ENCODE results near the gene ATP5MC2. TPM values are rescaled to one million over a fixed set of nuclear protein-coding genes. Genes with fewer than 3 reads are reported as not detected.

ATP5MC2 gene
- total RNA-seq, 1 experiment from 2014 or later, result 304 TPM

DNA sequence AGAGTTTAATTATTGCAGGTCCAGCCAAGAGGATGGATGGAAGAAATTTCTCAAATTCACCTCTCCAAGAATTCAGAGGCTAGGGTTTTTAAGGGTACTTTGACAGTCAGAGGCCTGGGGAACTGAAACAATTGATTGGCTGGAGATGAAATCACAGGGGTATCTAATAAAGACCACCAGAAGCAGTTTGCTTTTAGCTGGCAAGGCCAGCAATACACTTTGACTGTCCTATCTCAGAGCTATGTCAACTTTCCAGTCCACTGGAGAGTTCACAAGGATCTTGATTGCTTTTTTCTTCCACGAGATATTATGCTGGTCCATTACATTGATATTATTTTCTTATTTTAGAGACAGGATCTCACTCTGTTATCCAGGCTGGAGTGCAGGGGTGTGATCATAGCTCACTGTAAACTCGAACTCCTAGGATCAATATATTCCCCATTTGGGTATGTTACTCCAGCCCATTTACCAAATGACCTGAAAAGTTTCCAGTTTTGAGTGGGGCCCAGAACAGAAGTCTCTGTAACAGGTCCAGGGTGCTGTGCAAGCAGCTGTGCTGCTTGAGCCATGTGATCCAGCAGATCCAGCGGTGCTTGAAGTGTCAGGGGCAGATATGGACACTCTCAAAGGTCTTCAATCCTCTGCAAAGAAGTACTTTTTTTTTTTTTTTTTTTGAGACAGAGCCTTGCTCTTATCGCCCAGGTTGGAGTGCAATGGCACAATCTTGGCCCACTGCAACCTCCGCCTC is 32.5 kb downstream of the ATP5MC2 start (continued):
- TF ChIP-seq SRF (IDR thresholded peaks at IDR 0.05; ENCODE audit: low read depth), result no peak
- no peak for TF ChIP-seq TCF7L2 (IDR thresholded peaks at IDR 0.05; ENCODE audit: borderline replicate concordance, extremely low read depth, insufficient read depth, insufficient read length)
- TF ChIP-seq, protein P1, sequence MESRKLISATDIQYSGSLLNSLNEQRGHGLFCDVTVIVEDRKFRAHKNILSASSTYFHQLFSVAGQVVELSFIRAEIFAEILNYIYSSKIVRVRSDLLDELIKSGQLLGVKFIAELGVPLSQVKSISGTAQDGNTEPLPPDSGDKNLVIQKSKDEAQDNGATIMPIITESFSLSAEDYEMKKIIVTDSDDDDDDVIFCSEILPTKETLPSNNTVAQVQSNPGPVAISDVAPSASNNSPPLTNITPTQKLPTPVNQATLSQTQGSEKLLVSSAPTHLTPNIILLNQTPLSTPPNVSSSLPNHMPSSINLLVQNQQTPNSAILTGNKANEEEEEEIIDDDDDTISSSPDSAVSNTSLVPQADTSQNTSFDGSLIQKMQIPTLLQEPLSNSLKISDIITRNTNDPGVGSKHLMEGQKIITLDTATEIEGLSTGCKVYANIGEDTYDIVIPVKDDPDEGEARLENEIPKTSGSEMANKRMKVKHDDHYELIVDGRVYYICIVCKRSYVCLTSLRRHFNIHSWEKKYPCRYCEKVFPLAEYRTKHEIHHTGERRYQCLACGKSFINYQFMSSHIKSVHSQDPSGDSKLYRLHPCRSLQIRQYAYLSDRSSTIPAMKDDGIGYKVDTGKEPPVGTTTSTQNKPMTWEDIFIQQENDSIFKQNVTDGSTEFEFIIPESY (IDR thresholded peaks at IDR 0.05; ENCODE audit: extremely low read depth, insufficient replicate concordance, low read length), result no peak

DNA sequence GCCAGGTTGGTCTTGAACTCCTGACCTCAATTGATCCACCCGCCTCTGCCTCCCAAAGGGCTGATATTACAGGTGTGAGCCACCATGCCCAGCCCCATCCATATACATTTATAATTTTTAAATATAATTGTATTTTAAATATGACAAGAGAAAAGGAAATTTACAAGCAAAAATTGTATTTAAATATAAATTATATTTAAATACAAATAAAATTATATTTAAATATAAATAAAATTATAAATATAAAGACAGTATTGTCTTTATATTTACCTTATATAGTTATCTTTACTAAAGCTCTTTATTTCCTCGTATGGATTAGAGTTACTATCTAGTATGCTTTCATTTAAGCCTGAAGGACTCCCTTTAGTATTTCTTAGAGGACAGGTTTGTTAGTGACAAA is 37.8 kb downstream of the ATP5MC2 start:
- CTCF ChIA-PET, result no interaction called here
- H4K20me1 ChIP-seq (ENCODE audit: insufficient read depth), result no peaks in the 10 kb centered on the region
- H3K36me3 ChIP-seq (ENCODE audit: control insufficient read depth in 1 of 2, insufficient read depth in 2 of 2, low read length in 2 of 2), result no peaks in the 10 kb centered on the region
- DNase-seq (ENCODE audit: low read depth, low spot score), result no peak
- H3K9me3 ChIP-seq (ENCODE audit: control insufficient read depth in 1 of 2, insufficient read depth in 1 of 2, low read depth in 1 of 2, low read length in 2 of 2), result no peaks in the 10 kb centered on the region
- ATAC-seq, result no peak
- POLR2A ChIA-PET, result no interaction called here
- no peak overlapping the region for H3K27ac ChIP-seq (ENCODE audit: low read depth, low read length)
- H3K9ac ChIP-seq (ENCODE audit: low read length), result no peak overlapping the region
- no peaks in the 10 kb centered on the region for H3K4me1 ChIP-seq (ENCODE audit: control insufficient read depth in 1 of 2, insufficient read depth in 2 of 2, low read length in 2 of 2)
- H3K4me2 ChIP-seq (ENCODE audit: low read length), result no peak overlapping the region
- no TSS peak for BruUV-seq (replicated peaks)
- intact Hi-C loops (cut with micrococcal nuclease), result no loop called here
- TF ChIP-seq SIN3A (IDR thresholded peaks at IDR 0.05; ENCODE audit: low read depth) (no peak), ELF1 (IDR thresholded peaks at IDR 0.05; ENCODE audit: borderline replicate concordance, low read depth) (no peak), ZFX (IDR thresholded peaks at IDR 0.05) (no peak), ZNF274 (IDR thresholded peaks at IDR 0.05; ENCODE audit: low read depth, low read length) (no peak), POLR2AphosphoS5 (IDR thresholded peaks at IDR 0.05; ENCODE audit: low read depth, low read length) (no peak), JUND (IDR thresholded peaks at IDR 0.05) (no peak)
- TF ChIP-seq, protein P2, sequence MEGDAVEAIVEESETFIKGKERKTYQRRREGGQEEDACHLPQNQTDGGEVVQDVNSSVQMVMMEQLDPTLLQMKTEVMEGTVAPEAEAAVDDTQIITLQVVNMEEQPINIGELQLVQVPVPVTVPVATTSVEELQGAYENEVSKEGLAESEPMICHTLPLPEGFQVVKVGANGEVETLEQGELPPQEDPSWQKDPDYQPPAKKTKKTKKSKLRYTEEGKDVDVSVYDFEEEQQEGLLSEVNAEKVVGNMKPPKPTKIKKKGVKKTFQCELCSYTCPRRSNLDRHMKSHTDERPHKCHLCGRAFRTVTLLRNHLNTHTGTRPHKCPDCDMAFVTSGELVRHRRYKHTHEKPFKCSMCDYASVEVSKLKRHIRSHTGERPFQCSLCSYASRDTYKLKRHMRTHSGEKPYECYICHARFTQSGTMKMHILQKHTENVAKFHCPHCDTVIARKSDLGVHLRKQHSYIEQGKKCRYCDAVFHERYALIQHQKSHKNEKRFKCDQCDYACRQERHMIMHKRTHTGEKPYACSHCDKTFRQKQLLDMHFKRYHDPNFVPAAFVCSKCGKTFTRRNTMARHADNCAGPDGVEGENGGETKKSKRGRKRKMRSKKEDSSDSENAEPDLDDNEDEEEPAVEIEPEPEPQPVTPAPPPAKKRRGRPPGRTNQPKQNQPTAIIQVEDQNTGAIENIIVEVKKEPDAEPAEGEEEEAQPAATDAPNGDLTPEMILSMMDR (IDR thresholded peaks at IDR 0.05 in 2 of 3, conservative IDR thresholded peaks at IDR 0.05 in 1 of 3; ENCODE audit: borderline replicate concordance in 1 of 3, insufficient read depth in 1 of 3, low read depth in 2 of 3, low read length in 2 of 3), result no peak
- no peaks in the 10 kb centered on the region for H3K27me3 ChIP-seq (ENCODE audit: insufficient read depth, low read length)
- no peak overlapping the region for H3K4me3 ChIP-seq (replicated peaks in 1 of 2; ENCODE audit: low read depth in 1 of 2, low read length in 2 of 2)
- H3K9me2 ChIP-seq (ENCODE audit: insufficient read depth), result no peaks in the 10 kb centered on the region
- H3K79me2 ChIP-seq (ENCODE audit: insufficient read depth, low read length), result no peaks in the 10 kb centered on the region
- RAD21 ChIA-PET (ENCODE audit: low non-redundant PET in 1 of 2, low total read pairs in 2 of 2, uncharacterized antibody in 2 of 2, unreplicated experiment in 2 of 2), result no interaction called here
- H2AFZ ChIP-seq (ENCODE audit: low read depth, low read length, poor library complexity, severe bottlenecking), result no peak overlapping the region

Data from HCT116 (cell line).